Measurements from ENCODE around the gene METRNL. TPM values are rescaled to one million over a fixed set of nuclear protein-coding genes. Genes with fewer than 3 reads are reported as not detected.

The METRNL gene
- total RNA-seq, 1 experiment from 2014 or later: 58.7 TPM

DNA sequence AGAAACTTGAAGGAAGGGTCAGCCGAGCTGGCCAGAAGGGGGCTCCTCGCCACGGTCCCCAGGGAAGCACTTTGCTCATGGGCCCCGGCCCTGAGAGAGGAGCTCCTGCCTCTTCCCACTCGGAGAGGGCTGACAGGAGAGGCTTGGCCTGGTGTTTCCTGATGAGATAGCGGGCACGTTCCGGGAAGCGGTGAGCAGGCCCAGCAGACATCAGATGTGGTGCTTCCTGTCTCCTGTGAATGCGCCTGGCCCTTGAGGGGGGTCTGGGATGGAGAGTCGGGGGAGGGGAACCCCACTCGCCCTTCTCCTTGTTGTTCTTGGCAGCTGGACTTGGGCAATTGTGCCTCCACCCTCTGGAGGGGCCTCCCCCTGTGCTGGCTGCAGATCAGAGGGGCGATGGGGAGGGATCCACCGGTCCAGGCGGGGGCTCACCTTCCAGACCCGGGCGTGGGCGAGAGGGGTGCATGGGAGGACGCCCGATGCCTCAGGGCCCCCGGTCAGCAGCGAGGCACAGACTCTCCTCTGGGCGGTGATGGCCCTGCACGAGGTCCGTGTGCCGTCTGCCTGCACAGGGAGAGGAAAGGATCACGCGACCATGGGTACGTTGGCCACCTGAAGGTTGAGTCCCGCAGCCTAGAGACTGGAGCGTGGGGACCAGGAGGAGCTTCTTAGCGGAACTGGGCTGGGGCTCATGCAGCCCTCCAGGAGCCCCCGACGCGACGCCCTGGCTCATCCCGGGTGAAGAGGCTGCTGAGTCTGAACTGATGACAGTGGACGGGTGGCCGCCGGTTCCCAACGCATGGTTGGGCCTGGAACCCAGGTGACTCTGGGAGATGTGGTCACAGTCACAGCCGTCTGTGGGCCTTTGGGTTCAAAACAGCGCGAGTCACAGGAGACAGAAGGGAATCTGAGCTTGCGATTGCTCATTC lies 25.4 kb downstream of the METRNL start:
- peaks cover 0 to 11% of the 10 kb centered on the region in 2 experiments; a peak in 1 of 4 replicates for H3K9me3 ChIP-seq (ENCODE audit: control insufficient read depth in 1 of 2, insufficient read depth in 1 of 2, low read depth in 1 of 2, low read length in 2 of 2)
- peaks cover 14 to 39% of the 10 kb centered on the region in 2 experiments for H3K4me1 ChIP-seq (ENCODE audit: control insufficient read depth in 1 of 2, insufficient read depth in 2 of 2, low read length in 2 of 2)
- TF ChIP-seq CTCF (IDR thresholded peaks at IDR 0.05 in 2 of 3, conservative IDR thresholded peaks at IDR 0.05 in 1 of 3; ENCODE audit: borderline replicate concordance in 1 of 3, insufficient read depth in 1 of 3, low read depth in 2 of 3, low read length in 2 of 3) (no peak), ATF3 (IDR thresholded peaks at IDR 0.05) (no peak), POLR2AphosphoS5 (IDR thresholded peaks at IDR 0.05; ENCODE audit: low read depth, low read length) (no peak), SIN3A (IDR thresholded peaks at IDR 0.05; ENCODE audit: low read depth) (no peak), POLR2A (IDR thresholded peaks at IDR 0.05; ENCODE audit: borderline replicate concordance, extremely low read depth, insufficient read depth, insufficient read length) (no peak), EZH2 (IDR thresholded peaks at IDR 0.05) (no peak), JUND (IDR thresholded peaks at IDR 0.05) (no peak), CBX3 (IDR thresholded peaks at IDR 0.05; ENCODE audit: low read depth) (no peak), RAD21 (IDR thresholded peaks at IDR 0.05; ENCODE audit: low read depth) (no peak)
- TF ChIP-seq, protein P1, sequence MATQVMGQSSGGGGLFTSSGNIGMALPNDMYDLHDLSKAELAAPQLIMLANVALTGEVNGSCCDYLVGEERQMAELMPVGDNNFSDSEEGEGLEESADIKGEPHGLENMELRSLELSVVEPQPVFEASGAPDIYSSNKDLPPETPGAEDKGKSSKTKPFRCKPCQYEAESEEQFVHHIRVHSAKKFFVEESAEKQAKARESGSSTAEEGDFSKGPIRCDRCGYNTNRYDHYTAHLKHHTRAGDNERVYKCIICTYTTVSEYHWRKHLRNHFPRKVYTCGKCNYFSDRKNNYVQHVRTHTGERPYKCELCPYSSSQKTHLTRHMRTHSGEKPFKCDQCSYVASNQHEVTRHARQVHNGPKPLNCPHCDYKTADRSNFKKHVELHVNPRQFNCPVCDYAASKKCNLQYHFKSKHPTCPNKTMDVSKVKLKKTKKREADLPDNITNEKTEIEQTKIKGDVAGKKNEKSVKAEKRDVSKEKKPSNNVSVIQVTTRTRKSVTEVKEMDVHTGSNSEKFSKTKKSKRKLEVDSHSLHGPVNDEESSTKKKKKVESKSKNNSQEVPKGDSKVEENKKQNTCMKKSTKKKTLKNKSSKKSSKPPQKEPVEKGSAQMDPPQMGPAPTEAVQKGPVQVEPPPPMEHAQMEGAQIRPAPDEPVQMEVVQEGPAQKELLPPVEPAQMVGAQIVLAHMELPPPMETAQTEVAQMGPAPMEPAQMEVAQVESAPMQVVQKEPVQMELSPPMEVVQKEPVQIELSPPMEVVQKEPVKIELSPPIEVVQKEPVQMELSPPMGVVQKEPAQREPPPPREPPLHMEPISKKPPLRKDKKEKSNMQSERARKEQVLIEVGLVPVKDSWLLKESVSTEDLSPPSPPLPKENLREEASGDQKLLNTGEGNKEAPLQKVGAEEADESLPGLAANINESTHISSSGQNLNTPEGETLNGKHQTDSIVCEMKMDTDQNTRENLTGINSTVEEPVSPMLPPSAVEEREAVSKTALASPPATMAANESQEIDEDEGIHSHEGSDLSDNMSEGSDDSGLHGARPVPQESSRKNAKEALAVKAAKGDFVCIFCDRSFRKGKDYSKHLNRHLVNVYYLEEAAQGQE (IDR thresholded peaks at IDR 0.05; ENCODE audit: low read depth): no peak
- H3K27ac ChIP-seq (ENCODE audit: low read depth, low read length): no peak overlapping the region
- H4K20me1 ChIP-seq (ENCODE audit: insufficient read depth): no peaks in the 10 kb centered on the region
- no peak overlapping the region for H2AFZ ChIP-seq (ENCODE audit: low read depth, low read length, poor library complexity, severe bottlenecking)
- ChIA-PET RAD21 (ENCODE audit: low non-redundant PET in 1 of 2, low total read pairs in 2 of 2, uncharacterized antibody in 2 of 2, unreplicated experiment in 2 of 2) (no interaction called here), POLR2A (no interaction called here), CTCF (no interaction called here)
- H3K27me3 ChIP-seq (ENCODE audit: insufficient read depth, low read length): no peaks in the 10 kb centered on the region
- intact Hi-C loops (cut with micrococcal nuclease): no loop called here
- H3K36me3 ChIP-seq (ENCODE audit: control insufficient read depth in 1 of 2, insufficient read depth in 2 of 2, low read length in 2 of 2): no peaks in the 10 kb centered on the region
- H3K4me2 ChIP-seq (ENCODE audit: low read length): no peak overlapping the region
- H3K9ac ChIP-seq (ENCODE audit: low read length): no peak overlapping the region
- no peak overlapping the region for H3K4me3 ChIP-seq (replicated peaks in 1 of 2; ENCODE audit: low read depth in 1 of 2, low read length in 2 of 2)
- no peaks in the 10 kb centered on the region for H3K79me2 ChIP-seq (ENCODE audit: insufficient read depth, low read length)
- no peaks in the 10 kb centered on the region for H3K9me2 ChIP-seq (ENCODE audit: insufficient read depth)
- BruUV-seq (replicated peaks): no TSS peak
- ATAC-seq (no peak), DNase-seq (ENCODE audit: low read depth, low spot score) (no peak)
